Middle frontal gyrus (tissue), 1 donor: ENCODE measurements around the gene OR51E2.
"Not testable (repeated sequence)": the region's sequence is repeated elsewhere in the genome, so short reads cannot be mapped to it uniquely, and the experiment has no call there.

Source experiments
- DNase-seq: peaks from one replicate; pipeline ENCODE4 v3.0.0-alpha.2; 2015; ENCODE audit warnings: low spot score; ENCODE audit errors: extremely low spot score

OR51E2 gene

GRCh38 chr11:4697585-4697984, at the start of gene OR51E2:
OR51E2 (minus strand) TSS chr11:4697853; CDS start chr11:4682711, 15,142 bp downstream.
- DNase-seq: no peak

GRCh38 chr11:4740735-4741134, 43.1 kb upstream of the OR51E2 start:
- DNase-seq: no peak

- no peak for DNase-seq
Observed at GRCh38 chr11:4727171-4727570, 29.5 kb upstream of the OR51E2 start.

GRCh38 chr11:4722616-4723534, 25.2 kb upstream of the OR51E2 start:
- DNase-seq: not testable (repeated sequence)

- no peak for DNase-seq
Observed at GRCh38 chr11:4714300-4714699, 16.6 kb upstream of the OR51E2 start.

- DNase-seq: no peak
Observed at GRCh38 chr11:4713241-4713640, 15.6 kb upstream of the OR51E2 start.

GRCh38 chr11:4704790-4705334, 7.2 kb upstream of the OR51E2 start:
- DNase-seq: no peak

- no peak for DNase-seq
Observed at GRCh38 chr11:4704054-4704789, 6.6 kb upstream of the OR51E2 start, which contains the start of gene MMP26. MMP26 (plus strand) TSS chr11:4704784.

- DNase-seq: no peak
Observed at GRCh38 chr11:4700436-4700820, 2.8 kb upstream of the OR51E2 start.

GRCh38 chr11:4699697-4700435, 2.2 kb upstream of the OR51E2 start:
- no peak for DNase-seq

- no peak for DNase-seq
Observed at GRCh38 chr11:4695442-4695841, 2.2 kb downstream of the OR51E2 start.

- no peak for DNase-seq
Observed at GRCh38 chr11:4684631-4685285, 12.9 kb downstream of the OR51E2 start.

GRCh38 chr11:4682623-4683419, 14.8 kb downstream of the OR51E2 start:
- no peak for DNase-seq

GRCh38 chr11:4680341-4680740, 17.3 kb downstream of the OR51E2 start:
- DNase-seq: no peak

- no peak for DNase-seq
Observed at GRCh38 chr11:4677948-4678347, 19.7 kb downstream of the OR51E2 start.

- DNase-seq: no peak
Observed at GRCh38 chr11:4673781-4674180, 23.9 kb downstream of the OR51E2 start.

- DNase-seq: no peak
Observed at GRCh38 chr11:4672470-4672869, 25.2 kb downstream of the OR51E2 start.

GRCh38 chr11:4671741-4672140, 25.9 kb downstream of the OR51E2 start:
- DNase-seq: no peak

- DNase-seq: no peak
Observed at GRCh38 chr11:4665424-4665823, 32.2 kb downstream of the OR51E2 start.

- no peak for DNase-seq
Observed at GRCh38 chr11:4664786-4665185, 32.9 kb downstream of the OR51E2 start.
